ENCODE results near the gene ITGA4. TPM values are rescaled to one million over a fixed set of nuclear protein-coding genes. Genes with fewer than 3 reads are reported as not detected.

ITGA4 gene
- total and polyA plus RNA-seq, 5 experiments from 2014 or later: 88.1 to 210 (median 128) TPM

DNA sequence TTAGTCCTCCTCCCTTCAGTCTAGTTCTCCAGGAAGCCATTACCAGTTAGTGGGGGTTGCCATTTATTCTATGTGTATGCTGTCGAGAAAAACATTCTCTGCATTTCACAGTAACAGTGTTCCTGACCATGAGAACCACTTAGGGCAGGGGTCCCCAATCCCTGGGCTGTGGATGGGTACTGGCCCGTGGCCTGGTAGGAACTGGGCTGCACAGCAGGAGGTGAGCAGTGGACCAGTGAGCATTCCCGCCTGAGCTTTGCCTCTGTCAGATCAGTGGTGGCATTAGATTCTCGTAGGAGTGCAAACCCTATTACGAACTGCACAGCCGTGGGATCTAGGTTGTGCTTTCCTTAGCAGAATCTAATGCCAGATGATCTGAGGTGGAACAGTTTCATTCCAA lies 15.8 kb downstream of the ITGA4 start:
- Mint-ChIP-seq H3K9me3 (no peaks in the 10 kb centered on the region), H3K4me1 (peaks cover 39 to 80% (median 74%) of the 10 kb centered on the region in 4 donors), H3K36me3 (peaks cover 27 to 92% (median 52%) of the 10 kb centered on the region in 3 donors), H3K27me3 (no peaks in the 10 kb centered on the region), H3K4me3 (peak overlapping the region in 7 of 10 donors; percentile 23 to 77 (median 54)), H3K27ac (peak overlapping the region in 9 of 10 donors; percentile 3 to 90 (median 83))
- POLR2A ChIA-PET: no interaction called here
- ATAC-seq (no peak), DNase-seq (no peak)

DNA sequence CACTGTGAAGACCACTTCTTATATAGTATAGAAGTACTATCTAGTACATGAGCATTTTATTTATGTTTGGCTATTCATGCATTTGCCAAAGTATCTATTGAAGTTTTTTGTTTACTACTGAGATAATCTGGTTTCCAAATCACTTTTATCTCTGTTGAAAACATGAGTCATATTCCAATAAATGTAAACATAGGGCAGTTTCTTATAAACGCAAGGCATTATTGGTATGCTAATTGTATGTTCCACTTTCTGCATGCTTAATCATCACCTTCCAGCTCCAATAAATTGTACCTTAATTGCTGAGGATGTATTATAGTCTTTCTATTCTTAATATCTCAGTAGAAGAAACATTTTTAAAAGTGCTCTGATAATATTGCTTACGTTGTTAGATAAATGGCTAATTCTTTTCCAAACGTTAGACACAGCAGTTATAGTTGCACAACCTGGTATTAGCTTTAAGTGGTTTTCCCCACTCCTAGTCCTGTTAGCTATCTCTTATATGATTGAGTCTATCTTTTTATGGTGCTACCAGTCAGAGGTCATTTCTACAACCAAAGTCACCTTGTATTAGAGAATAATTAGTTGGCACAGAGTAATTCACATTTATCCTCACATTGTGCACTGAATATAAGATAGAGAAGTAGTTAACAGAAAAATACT lies 17.2 kb downstream of the ITGA4 start:
- DNase-seq: no peak
- H3K36me3 Mint-ChIP-seq: peaks cover 24 to 89% (median 43%) of the 10 kb centered on the region in 3 donors
- peak overlapping the region in 7 of 10 donors; percentile 12 to 70 (median 23) for H3K27ac Mint-ChIP-seq
- peaks cover 39 to 70% (median 66%) of the 10 kb centered on the region in 4 donors for H3K4me1 Mint-ChIP-seq
- POLR2A ChIA-PET: interaction anchor here (1.0 kb wide), 1 partner anchor 16 kb away, joined by 3 read pairs; no protein-coding TSS in a partner anchor
- no peak overlapping the region for H3K4me3 Mint-ChIP-seq
- ATAC-seq: no peak
- H3K9me3 Mint-ChIP-seq: no peaks in the 10 kb centered on the region
- no peaks in the 10 kb centered on the region for H3K27me3 Mint-ChIP-seq

DNA sequence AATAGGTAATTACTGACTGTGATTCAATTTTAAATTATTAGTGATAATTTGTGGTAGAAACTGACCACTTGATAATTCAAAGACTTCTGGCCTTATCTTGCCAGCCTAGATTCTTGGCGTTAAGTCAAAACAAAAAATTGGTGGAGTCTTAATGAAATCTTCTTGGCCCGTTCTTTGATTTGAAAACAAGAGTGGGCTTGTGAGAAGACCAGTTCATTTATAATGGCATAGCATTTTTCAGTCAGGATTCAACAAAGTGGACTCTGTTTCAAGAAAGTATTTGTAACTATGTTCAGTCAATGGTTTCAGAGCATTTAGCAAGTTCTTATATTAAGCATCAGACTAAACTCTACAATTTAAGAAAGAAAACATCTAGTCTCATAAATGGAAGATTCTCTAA lies 26.0 kb downstream of the ITGA4 start:
- Mint-ChIP-seq H3K36me3 (peaks cover 15 to 91% (median 51%) of the 10 kb centered on the region in 3 donors), H3K4me3 (no peak overlapping the region), H3K27me3 (no peaks in the 10 kb centered on the region), H3K4me1 (peaks cover 7 to 24% (median 13%) of the 10 kb centered on the region in 4 donors), H3K9me3 (no peaks in the 10 kb centered on the region), H3K27ac (no peak overlapping the region)
- ATAC-seq (no peak), DNase-seq (no peak)
- POLR2A ChIA-PET: no interaction called here

DNA sequence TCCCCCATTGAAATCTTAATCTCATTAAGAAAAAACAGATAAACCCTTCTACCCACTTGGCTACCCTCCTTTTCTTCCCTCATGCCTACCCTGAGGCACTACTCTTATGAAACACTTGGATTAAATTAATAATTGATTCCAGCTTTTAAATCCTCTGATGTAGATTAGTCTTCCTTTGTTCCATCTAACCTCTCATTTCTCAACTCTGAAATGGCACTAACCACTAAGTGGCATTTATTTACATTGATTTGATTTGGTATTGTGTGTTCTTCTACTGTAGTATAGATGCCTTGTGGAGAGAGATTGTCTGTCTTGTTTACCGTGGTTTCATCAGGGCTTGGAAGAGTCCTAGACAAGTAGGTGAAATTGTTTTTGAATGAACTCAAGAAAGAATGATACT lies 26.7 kb downstream of the ITGA4 start:
- ATAC-seq (no peak), DNase-seq (no peak)
- peak overlapping the region in 7 of 10 donors; percentile 1 to 75 (median 54) for H3K27ac Mint-ChIP-seq
- no peaks in the 10 kb centered on the region for H3K9me3 Mint-ChIP-seq
- peaks cover 15 to 95% (median 54%) of the 10 kb centered on the region in 3 donors for H3K36me3 Mint-ChIP-seq
- POLR2A ChIA-PET: interaction anchor here (0.9 kb wide), 1 partner anchor 17 kb away, joined by 4 read pairs; no protein-coding TSS in a partner anchor
- no peak overlapping the region for H3K4me3 Mint-ChIP-seq
- H3K4me1 Mint-ChIP-seq: peaks cover 6 to 22% (median 12%) of the 10 kb centered on the region in 4 donors
- H3K27me3 Mint-ChIP-seq: no peaks in the 10 kb centered on the region

DNA sequence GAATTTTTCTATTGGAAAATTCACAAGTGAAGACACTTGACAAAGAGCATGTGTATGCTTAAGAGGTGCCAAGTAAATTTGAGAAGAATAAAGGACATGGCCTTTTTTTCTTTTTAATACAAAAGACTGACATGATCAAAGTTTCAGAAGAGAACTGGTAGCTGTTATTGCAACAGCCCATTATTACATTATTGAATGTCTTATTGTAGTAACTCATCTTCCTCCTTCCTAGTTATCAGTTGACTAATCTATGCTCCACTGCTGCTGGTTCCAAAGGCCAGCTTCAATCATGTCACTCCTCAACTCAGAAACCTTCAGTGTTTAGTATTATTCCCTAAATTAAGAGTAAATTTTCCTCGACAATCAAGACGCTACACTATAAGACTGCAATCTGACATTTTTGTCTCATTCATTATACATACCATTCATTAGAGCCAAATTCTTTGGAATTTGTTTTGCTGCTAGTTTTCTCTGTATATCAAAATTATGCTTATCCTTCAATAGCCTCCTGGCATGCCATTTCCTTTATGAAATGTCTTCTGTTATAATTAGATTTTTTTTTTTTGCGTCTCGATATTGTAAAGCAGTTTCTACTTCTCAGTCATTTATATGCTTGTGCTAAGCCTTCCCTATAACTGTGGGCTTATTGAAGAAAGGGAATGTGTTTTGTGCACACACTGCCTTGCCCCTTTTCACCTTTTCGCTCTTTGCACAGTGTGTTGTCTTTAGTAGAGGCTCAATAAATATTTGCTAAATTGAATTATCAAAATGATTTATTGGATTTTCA lies 27.9 kb downstream of the ITGA4 start:
- H3K36me3 Mint-ChIP-seq: peaks cover 15 to 95% (median 54%) of the 10 kb centered on the region in 3 donors

DNA sequence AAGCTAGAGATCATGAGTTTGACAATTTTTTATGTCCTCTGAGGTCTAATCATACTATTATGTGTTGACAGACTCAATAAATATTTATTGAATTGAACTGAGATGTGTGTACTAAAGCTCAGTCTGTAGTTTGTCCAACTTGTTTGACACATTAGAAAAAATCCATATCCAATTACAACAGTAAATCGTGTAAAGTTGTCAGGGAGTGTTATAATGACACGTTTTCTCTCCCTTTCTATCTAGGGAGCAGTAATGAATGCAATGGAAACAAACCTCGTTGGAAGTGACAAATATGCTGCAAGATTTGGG lies 28.4 kb downstream of the ITGA4 start:
- no peak for DNase-seq
- no peak for ATAC-seq
- no peaks in the 10 kb centered on the region for H3K9me3 Mint-ChIP-seq
- peaks cover 15 to 95% (median 54%) of the 10 kb centered on the region in 3 donors for H3K36me3 Mint-ChIP-seq
- H3K4me1 Mint-ChIP-seq: peaks cover 10 to 28% (median 16%) of the 10 kb centered on the region in 4 donors
- H3K27me3 Mint-ChIP-seq: no peaks in the 10 kb centered on the region
- H3K27ac Mint-ChIP-seq: peak overlapping the region in 2 of 10 donors; percentile 40 to 58
- POLR2A ChIA-PET: no interaction called here
- no peak overlapping the region for H3K4me3 Mint-ChIP-seq

More for the DNA sequence above, 27.9 kb downstream of the ITGA4 start:
- Mint-ChIP-seq H3K4me1 (peaks cover 10 to 28% (median 15%) of the 10 kb centered on the region in 4 donors), H3K9me3 (no peaks in the 10 kb centered on the region), H3K27me3 (no peaks in the 10 kb centered on the region), H3K4me3 (no peak overlapping the region), H3K27ac (peak overlapping the region in 4 of 10 donors; percentile 7 to 59 (median 34))
- no peak for DNase-seq
- POLR2A ChIA-PET: interaction anchor here (0.9 kb wide), 1 partner anchor 19 kb away, joined by 4 read pairs; no protein-coding TSS in a partner anchor
- no peak for ATAC-seq

DNA sequence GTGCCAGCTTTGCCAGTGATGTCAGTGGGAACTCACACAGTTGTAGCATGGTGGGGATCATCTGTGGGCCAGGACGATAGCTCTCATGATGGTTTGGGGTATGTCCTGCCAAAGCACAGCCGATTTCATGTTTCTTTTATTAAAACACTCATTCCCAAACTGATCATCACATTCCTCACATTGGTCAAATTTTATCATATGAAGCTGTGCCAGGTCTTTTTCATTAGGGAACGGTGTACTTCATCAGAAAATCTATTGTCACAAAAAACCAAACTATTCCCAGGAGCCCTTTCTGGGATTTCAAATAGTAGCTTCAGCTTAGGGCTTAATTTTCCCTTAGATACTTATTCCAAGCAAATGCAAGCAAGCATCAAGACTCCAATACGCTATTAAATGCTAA lies 42.0 kb downstream of the ITGA4 start:
- Mint-ChIP-seq H3K27ac (peak overlapping the region in 2 of 10 donors; percentile 46 to 49), H3K27me3 (no peaks in the 10 kb centered on the region), H3K36me3 (peaks cover 10 to 42% (median 36%) of the 10 kb centered on the region in 3 donors), H3K9me3 (no peaks in the 10 kb centered on the region), H3K4me3 (no peak overlapping the region), H3K4me1 (peaks cover 0 to 7% (median 2%) of the 10 kb centered on the region in 4 donors)
- ATAC-seq: no peak
- DNase-seq: no peak
- POLR2A ChIA-PET: no interaction called here

DNA sequence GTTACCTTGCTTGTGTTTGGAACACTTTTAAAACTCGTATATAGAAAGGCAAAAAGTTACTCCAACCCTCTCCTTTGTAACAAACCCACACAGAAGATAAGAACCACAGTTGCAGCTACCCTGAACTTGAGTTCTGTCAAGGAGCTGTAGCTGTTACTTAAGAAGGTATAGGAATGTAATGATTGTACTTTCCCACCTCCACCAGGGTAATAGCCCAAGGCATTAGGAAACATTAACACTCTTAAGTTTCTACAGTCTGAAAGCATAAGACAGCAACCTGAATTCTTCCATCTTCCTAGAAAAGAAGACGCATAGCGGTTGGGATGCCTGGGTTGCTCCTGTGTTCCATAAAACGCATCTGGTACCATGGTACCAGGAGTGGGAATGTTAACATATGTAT lies 43.0 kb downstream of the ITGA4 start:
- H3K9me3 Mint-ChIP-seq: no peaks in the 10 kb centered on the region
- H3K36me3 Mint-ChIP-seq: peaks cover 10 to 39% (median 35%) of the 10 kb centered on the region in 3 donors
- DNase-seq (no peak), ATAC-seq (no peak)
- H3K4me3 Mint-ChIP-seq: no peak overlapping the region
- POLR2A ChIA-PET: no interaction called here
- H3K4me1 Mint-ChIP-seq: peaks cover 0 to 7% (median 2%) of the 10 kb centered on the region in 4 donors
- peak overlapping the region in 1 of 10 donors; percentile 19 for H3K27ac Mint-ChIP-seq
- H3K27me3 Mint-ChIP-seq: no peaks in the 10 kb centered on the region

DNA sequence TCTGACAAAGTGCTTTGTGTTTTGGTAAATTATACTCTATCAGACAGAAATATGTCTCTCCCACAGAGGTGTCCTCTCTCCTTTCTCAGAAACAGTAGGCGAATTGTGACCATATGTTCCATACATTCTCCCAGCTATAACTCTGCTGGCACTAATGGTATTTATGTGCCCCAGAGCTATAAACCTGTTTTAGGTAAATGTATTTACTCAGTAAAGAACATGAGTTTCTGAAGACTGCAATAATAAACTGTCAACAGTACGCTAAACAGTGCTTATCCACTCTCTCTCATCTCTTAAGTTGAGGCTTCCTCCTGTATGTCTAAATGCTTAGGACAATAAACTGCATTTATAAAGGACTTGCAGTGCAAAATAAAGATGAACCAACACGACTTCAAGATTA lies 58.5 kb downstream of the ITGA4 start:
- Mint-ChIP-seq H3K27ac (peak overlapping the region in 5 of 10 donors; percentile 8 to 77 (median 52)), H3K36me3 (peaks cover 24 to 88% (median 46%) of the 10 kb centered on the region in 3 donors)

DNA sequence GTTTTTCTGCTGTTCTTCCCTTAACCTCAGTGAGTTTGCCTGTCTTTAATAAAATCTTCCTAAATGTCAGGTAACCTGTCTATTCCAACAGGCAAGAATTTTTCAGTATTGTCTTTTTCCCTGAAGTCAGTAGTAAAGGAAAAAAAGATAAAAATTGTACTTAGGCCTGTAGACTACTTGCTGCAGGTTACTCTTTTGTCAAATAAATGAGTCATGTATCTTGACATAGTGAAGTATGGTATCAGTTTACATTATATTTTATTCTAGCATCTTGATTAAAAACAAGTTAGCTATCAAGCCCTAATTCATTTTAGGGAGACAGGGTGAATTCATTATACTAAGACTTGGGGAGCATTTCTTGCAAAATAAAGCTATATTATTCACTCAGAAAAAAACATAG lies 59.8 kb downstream of the ITGA4 start:
- POLR2A ChIA-PET: interaction anchor here (1.8 kb wide), 1 partner anchor 59 kb away, joined by 4 read pairs; the partner anchor contains the start of gene ITGA4
- H3K27me3 Mint-ChIP-seq: no peaks in the 10 kb centered on the region
- peaks cover 31 to 52% (median 51%) of the 10 kb centered on the region in 4 donors for H3K4me1 Mint-ChIP-seq
- H3K36me3 Mint-ChIP-seq: peaks cover 17 to 85% (median 41%) of the 10 kb centered on the region in 3 donors
- no peaks in the 10 kb centered on the region for H3K9me3 Mint-ChIP-seq
- no peak for ATAC-seq
- H3K4me3 Mint-ChIP-seq: peak overlapping the region in 4 of 10 donors; percentile 5 to 43 (median 25)
- DNase-seq: no peak
- peak overlapping the region in 7 of 10 donors; percentile 18 to 90 (median 51) for H3K27ac Mint-ChIP-seq

More for the DNA sequence above, 58.5 kb downstream of the ITGA4 start:
- DNase-seq (no peak), ATAC-seq (no peak)
- Mint-ChIP-seq H3K9me3 (no peaks in the 10 kb centered on the region), H3K4me3 (no peak overlapping the region), H3K4me1 (peaks cover 32 to 56% (median 52%) of the 10 kb centered on the region in 4 donors), H3K27me3 (no peaks in the 10 kb centered on the region)
- POLR2A ChIA-PET: interaction anchor here (0.7 to 1.3 kb wide), 2 partner anchors 20 to 49 kb away, joined by 3 read pairs; no protein-coding TSS in a partner anchor

DNA sequence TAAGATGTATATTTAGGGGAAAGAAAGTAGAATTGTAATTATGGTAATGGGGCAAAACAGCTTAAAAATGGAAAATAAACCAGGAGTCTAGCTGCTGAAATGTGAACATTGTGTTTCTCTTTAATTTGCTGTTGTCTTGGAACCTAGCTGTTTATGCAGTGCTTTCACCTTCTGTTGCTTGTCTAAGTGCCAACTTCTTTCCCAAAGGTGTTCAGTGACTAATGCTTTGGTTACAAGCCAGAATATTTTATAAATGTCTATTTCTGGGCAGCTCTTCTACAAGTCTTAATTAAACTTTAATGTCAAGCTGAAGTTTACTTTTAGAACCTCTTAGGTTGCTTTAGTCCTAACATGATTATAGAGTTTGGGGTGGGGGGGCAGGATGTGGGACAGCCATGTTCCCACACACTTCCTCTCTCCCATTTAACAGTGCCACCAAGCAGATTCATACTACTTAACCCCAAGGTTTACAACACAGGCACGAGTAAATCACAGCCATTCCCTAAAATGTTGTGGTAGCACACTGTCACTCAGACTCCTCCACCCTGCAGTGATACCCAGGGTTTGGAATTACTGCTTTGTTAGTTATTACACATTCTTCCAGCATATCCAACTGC lies 60.6 kb downstream of the ITGA4 start:
- Mint-ChIP-seq H3K36me3 (peaks cover 16 to 85% (median 35%) of the 10 kb centered on the region in 3 donors), H3K27me3 (no peaks in the 10 kb centered on the region), H3K4me1 (peaks cover 27 to 49% (median 47%) of the 10 kb centered on the region in 4 donors), H3K27ac (peak overlapping the region; percentile 9 to 90 (median 70)), H3K4me3 (peak overlapping the region in 7 of 10 donors; percentile 5 to 43 (median 19)), H3K9me3 (no peaks in the 10 kb centered on the region)
- peak in 1 of 2 donors; percentile 40 for ATAC-seq
- POLR2A ChIA-PET: interaction anchor here (1.8 kb wide), 1 partner anchor 60 kb away, joined by 4 read pairs; the partner anchor contains the start of gene ITGA4
- DNase-seq: peak in 1 of 10 donors; percentile 8

DNA sequence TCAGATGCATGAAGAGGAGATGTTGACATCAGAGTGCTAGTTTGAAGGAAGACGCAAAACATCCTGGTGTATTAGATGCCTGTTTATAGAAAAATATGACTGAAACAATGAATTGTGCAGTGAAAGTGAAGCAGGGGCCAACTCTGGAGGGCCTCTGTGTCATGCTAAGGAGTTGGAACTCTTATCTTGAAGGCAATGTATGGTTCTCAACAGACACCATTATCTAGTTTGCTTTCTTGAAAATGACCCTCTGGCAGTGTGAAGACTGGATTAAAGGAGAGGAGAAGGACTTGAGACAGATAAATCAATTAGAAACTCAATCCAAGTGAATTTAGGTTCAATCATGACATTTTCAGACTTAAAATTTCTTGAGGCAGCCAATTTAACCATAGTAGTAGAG lies 63.1 kb downstream of the ITGA4 start:
- Mint-ChIP-seq H3K27me3 (no peaks in the 10 kb centered on the region), H3K4me1 (peaks cover 16 to 29% (median 28%) of the 10 kb centered on the region in 4 donors), H3K4me3 (no peak overlapping the region), H3K9me3 (no peaks in the 10 kb centered on the region), H3K36me3 (peaks cover 4 to 81% (median 23%) of the 10 kb centered on the region in 3 donors), H3K27ac (peak overlapping the region in 6 of 10 donors; percentile 29 to 82 (median 51))
- POLR2A ChIA-PET: no interaction called here
- ATAC-seq: no peak
- no peak for DNase-seq

All from naive thymus-derived CD8-positive, alpha-beta T cell (primary cell).